AG04450 (cell line): ENCODE results near the gene GRAP. TPM values are rescaled to one million over a fixed set of nuclear protein-coding genes. Genes with fewer than 3 reads are reported as not detected.
A peak's percentile ranks its signal among the peaks of the same experiment; 100 is the strongest.

Experiments
- CTCF ChIA-PET: fragments of 300-600, 350-600 bp; formaldehyde crosslinking; extraction: SDS; loops from one replicate; lab custom pipeline; 2022; ENCODE audit warnings: antibody characterized with exemption, inconsistent platforms; lab: Charles Lee
- POLR2A ChIA-PET: fragments of 350-600 bp; formaldehyde crosslinking; extraction: SDS; loops from one replicate; lab custom pipeline; 2021; ENCODE audit warnings: antibody characterized with exemption, inconsistent platforms; lab: Yijun Ruan, JAX
- DNase-seq: peaks from one replicate; pipeline ENCODE4 v3.0.0-alpha.2; 2011; ENCODE audit warnings: low read depth, low spot score
- H3K27ac ChIP-seq: one replicate; pipeline ENCODE4 v1.5.1; 2012; ENCODE audit warnings: low read depth, low read length, control low read depth
- H3K27me3 ChIP-seq: one replicate; pipeline ENCODE4 v1.6.0; 2012; ENCODE audit warnings: low read length; ENCODE audit not compliant: control insufficient read depth, insufficient read depth
- H3K4me3 ChIP-seq: 2 replicates; pipeline ENCODE4 v1.5.1; 2011; ENCODE audit warnings: mild to moderate bottlenecking, low read depth, low read length, control low read depth
- H3K9me3 ChIP-seq: 2 replicates; pipeline ENCODE4 v1.5.1; 2012; ENCODE audit warnings: low read length; ENCODE audit not compliant: control insufficient read depth, insufficient read depth
- CTCF ChIP-seq: IDR thresholded peaks from 2 replicates; pipeline ENCODE4 v1.5.1; 2011; ENCODE audit warnings: low read depth, low read length, control low read depth, inconsistent platforms
- polyA plus RNA-seq: library from polyadenylated mRNA; depleted of rRNA; stranded (reverse); fragments of >200 nt; gene quantifications from 2 replicates; pipeline ENCODE4 v1.2.3, GENCODE V29; 2011

Gene GRAP
- polyA plus RNA-seq, 1 experiment, result 0.15 TPM

- ChIA-PET POLR2A (no interaction called here), CTCF (interaction anchor here (0.9 kb wide), 1 partner anchor 20 kb away, joined by 3 read pairs; no protein-coding TSS in a partner anchor)
- DNase-seq, result no peak
- Histone ChIP-seq H3K4me3 (no peak overlapping the region), H3K27ac (peak overlapping the region; percentile 85), H3K9me3 (no peaks in the 10 kb centered on the region; the same call in 1 of the 2 replicates), H3K27me3 (no peaks in the 10 kb centered on the region)
- TF ChIP-seq CTCF, result no peak
Observed at GRCh38 chr17:18981335-18981641, 65.5 kb downstream of the GRAP start.

- CTCF ChIA-PET, result interaction anchor here (0.9 kb wide), 1 partner anchor 20 kb away, joined by 3 read pairs; no protein-coding TSS in a partner anchor
- POLR2A ChIA-PET, result no interaction called here
- no peak for DNase-seq
- TF ChIP-seq CTCF, result no peak
- Histone ChIP-seq H3K4me3 (no peak overlapping the region), H3K9me3 (no peaks in the 10 kb centered on the region; the same call in 1 of the 2 replicates), H3K27ac (peak overlapping the region; percentile 85), H3K27me3 (no peaks in the 10 kb centered on the region)
Observed at GRCh38 chr17:18980682-18981334, 65.9 kb downstream of the GRAP start.

- POLR2A ChIA-PET, result no interaction called here
- Histone ChIP-seq H3K4me3 (no peak overlapping the region), H3K27me3 (no peaks in the 10 kb centered on the region), H3K27ac (no peak overlapping the region), H3K9me3 (no peaks in the 10 kb centered on the region; the same call in 1 of the 2 replicates)
- CTCF ChIA-PET, result no interaction called here
- no peak for TF ChIP-seq CTCF
- DNase-seq, result no peak
Observed at GRCh38 chr17:18978655-18979054, 68.1 kb downstream of the GRAP start.

- Histone ChIP-seq H3K27ac (no peak overlapping the region), H3K9me3 (no peaks in the 10 kb centered on the region; the same call in 1 of the 2 replicates), H3K4me3 (no peak overlapping the region), H3K27me3 (no peaks in the 10 kb centered on the region)
- no peak for TF ChIP-seq CTCF
- ChIA-PET CTCF (interaction anchor here (0.6 kb wide), 1 partner anchor 21 kb away, joined by 3 read pairs; no protein-coding TSS in a partner anchor), POLR2A (no interaction called here)
- DNase-seq, result no peak
Observed at GRCh38 chr17:18978050-18978449, 68.7 kb downstream of the GRAP start.

- no peak for DNase-seq
- H3K27ac ChIP-seq, result no peak overlapping the region
- H3K27me3 ChIP-seq, result no peaks in the 10 kb centered on the region
- CTCF ChIA-PET, result interaction anchor here (0.6 kb wide), 1 partner anchor 21 kb away, joined by 3 read pairs; no protein-coding TSS in a partner anchor
- POLR2A ChIA-PET, result no interaction called here
- no peak for TF ChIP-seq CTCF
- no peak overlapping the region for H3K4me3 ChIP-seq
- H3K9me3 ChIP-seq, result no peaks in the 10 kb centered on the region; the same call in 1 of the 2 replicates
Observed at GRCh38 chr17:18977646-18978045, 69.1 kb downstream of the GRAP start.
